HG02678 (cell line): Measurements from ENCODE around the gene POP4.

Experiments used
- ATAC-seq: cut with Tn5 transposase; IDR thresholded peaks from one replicate; pipeline ENCODE4 v1.9.1; 2021; ENCODE audit warnings: mild to moderate bottlenecking, moderate library complexity; ENCODE audit not compliant: unreplicated experiment

The POP4 gene

GRCh38 chr19:29660835-29661234, 54.8 kb downstream of the POP4 start:
- ATAC-seq: no peak

- ATAC-seq: no peak
Observed at GRCh38 chr19:29662278-29662603, 56.2 kb downstream of the POP4 start.

GRCh38 chr19:29662604-29663404, 56.7 kb downstream of the POP4 start:
- ATAC-seq: no peak

- no peak for ATAC-seq
Observed at GRCh38 chr19:29663861-29664752, 58.0 kb downstream of the POP4 start.

GRCh38 chr19:29664753-29665214, 58.7 kb downstream of the POP4 start:
- no peak for ATAC-seq

- peak; percentile 89 for ATAC-seq
Observed at GRCh38 chr19:29665215-29665825, 59.2 kb downstream of the POP4 start, which contains the start of gene PLEKHF1. Gene PLEKHF1 (plus strand): TSS chr19:29665461. CDS start chr19:29673840, 8,379 bp downstream.

GRCh38 chr19:29665826-29666577, 59.9 kb downstream of the POP4 start:
- ATAC-seq: no peak
